PFSK-1 (cell line): ENCODE results near the gene GPAT3. TPM values are rescaled to one million over a fixed set of nuclear protein-coding genes. Genes with fewer than 3 reads are reported as not detected.

Experiments
- FOXP2 ChIP-seq: optimal IDR thresholded peaks from 2 replicates; pipeline ENCODE3; 2011; ENCODE audit warnings: borderline replicate concordance, control low read depth, inconsistent platforms; ENCODE audit not compliant: insufficient read depth; ENCODE audit errors: extremely low read length, extremely low read depth
- POLR2AphosphoS5 ChIP-seq: IDR thresholded peaks from 2 replicates; pipeline ENCODE4 v1.6.1; 2012; ENCODE audit warnings: low read depth, mild to moderate bottlenecking, control low read depth, low read length, moderate library complexity
- REST ChIP-seq, 2 experiments: IDR thresholded peaks; 2 replicates each; pipeline versions ENCODE4 v1.6.1 to v1.8.0; 2011 to 2012; ENCODE audit warnings: low read depth in 2 of 2, low read length in 2 of 2, control low read depth in 1 of 2, inconsistent platforms in 1 of 2, mild to moderate bottlenecking in 1 of 2, moderate library complexity in 1 of 2; ENCODE audit not compliant: insufficient read depth in 1 of 2
- SIN3A ChIP-seq: IDR thresholded peaks from 2 replicates; pipeline ENCODE4 v1.6.1; 2012; ENCODE audit warnings: mild to moderate bottlenecking, low read length, moderate library complexity, borderline replicate concordance; ENCODE audit not compliant: insufficient read depth
- TAF1 ChIP-seq: IDR thresholded peaks from 2 replicates; pipeline ENCODE4 v1.6.1; 2012; ENCODE audit warnings: low read length, control low read depth, borderline replicate concordance; ENCODE audit not compliant: insufficient read depth
- polyA plus RNA-seq: library from polyadenylated mRNA; unstranded; fragments of >200 nt; gene quantifications from one replicate; pipeline ENCODE4 v1.2.1, GENCODE V29; 2012; ENCODE audit warnings: low read depth, missing spikeins; ENCODE audit not compliant: insufficient read length

GPAT3 gene
- 22.0 TPM for polyA plus RNA-seq

- TF ChIP-seq SIN3A (peak; percentile 22; the same call in 1 of the 2 replicates), TAF1 (no peak), FOXP2 (peak; percentile 19), POLR2AphosphoS5 (peak; percentile 29; the same call in 1 of the 2 replicates)
These were observed at the start of gene GPAT3 for GRCh38 chr4:83535520-83536361. TSS of gene GPAT3 (plus strand) at chr4:83536108. CDS start at chr4:83536623, 515 bp downstream.

GRCh38 chr4:83486457-83487129, 49.3 kb upstream of the GPAT3 start:
- TF ChIP-seq FOXP2 (no peak), POLR2AphosphoS5 (no peak), SIN3A (no peak), REST (IDR thresholded peaks at IDR 0.05; ENCODE audit: insufficient read depth in 1 of 2, low read depth in 2 of 2, low read length in 2 of 2) (no peak), TAF1 (no peak)

GRCh38 chr4:83489711-83490326, 46.1 kb upstream of the GPAT3 start:
- no peak for TF ChIP-seq TAF1
- TF ChIP-seq SIN3A: no peak
- no peak for TF ChIP-seq REST (IDR thresholded peaks at IDR 0.05; ENCODE audit: insufficient read depth in 1 of 2, low read depth in 2 of 2, low read length in 2 of 2)
- TF ChIP-seq FOXP2: no peak
- TF ChIP-seq POLR2AphosphoS5: no peak

- TF ChIP-seq POLR2AphosphoS5: no peak
- no peak for TF ChIP-seq REST (IDR thresholded peaks at IDR 0.05; ENCODE audit: insufficient read depth in 1 of 2, low read depth in 2 of 2, low read length in 2 of 2)
- TF ChIP-seq SIN3A: no peak
- TF ChIP-seq TAF1: no peak
- no peak for TF ChIP-seq FOXP2
These were observed 44.9 kb upstream of the GPAT3 start for GRCh38 chr4:83490876-83491450.

GRCh38 chr4:83498187-83498586, 37.7 kb upstream of the GPAT3 start:
- no peak for TF ChIP-seq FOXP2
